ENCODE data around the gene SAMD4B. TPM values are rescaled to one million over a fixed set of nuclear protein-coding genes. Genes with fewer than 3 reads are reported as not detected.
A peak's percentile ranks its signal among the peaks of the same experiment; 100 is the strongest.

SAMD4B gene
- total and polyA plus RNA-seq, 9 of the 15 experiments (the other 6 are each of a cell fraction or from before 2014, with no cell fraction given): 3.4 to 90.5 (median 38.0) TPM

DNA sequence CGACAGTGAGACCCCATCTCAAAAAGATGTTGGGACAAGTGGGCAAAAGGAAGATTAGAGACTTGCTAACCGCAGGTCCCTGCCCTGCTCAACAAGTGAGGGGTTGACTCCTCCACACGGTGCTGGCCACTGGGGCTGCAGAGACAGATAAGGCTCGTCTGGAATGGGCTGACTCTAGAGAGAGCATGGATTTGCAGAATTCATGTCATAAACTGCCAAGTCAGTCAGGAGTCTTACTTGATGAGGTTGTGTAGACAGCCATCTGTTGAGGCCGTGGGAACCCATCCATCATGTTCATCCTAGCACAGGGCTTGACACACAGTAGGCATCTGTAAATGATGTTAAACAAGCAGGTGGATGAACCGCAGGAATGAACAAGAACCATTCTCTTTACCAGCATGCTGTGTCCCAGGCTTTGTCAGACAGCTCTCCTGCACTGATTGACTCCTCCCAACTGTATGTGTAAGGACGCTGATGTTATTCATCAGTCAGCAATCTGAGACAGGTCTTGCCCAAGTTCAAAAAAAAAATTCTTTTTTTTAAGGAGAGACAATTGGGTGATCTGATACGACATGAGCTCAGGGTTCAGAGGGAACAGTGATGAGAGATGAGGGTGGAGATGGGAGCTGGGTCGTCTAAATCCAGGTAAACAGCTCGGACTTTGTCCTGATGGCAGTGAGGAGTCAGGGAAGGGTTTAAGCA, 39.8 kb downstream of the SAMD4B start (continued):
- TF ChIP-seq ZFPM2 (CRISPR knock-in tag; IDR thresholded peaks at IDR 0.05) (no peak), ZBED1 (IDR thresholded peaks at IDR 0.05) (peak; percentile 79; the same call in 1 of the 2 replicates), ZNF184 (CRISPR knock-in tag; IDR thresholded peaks at IDR 0.05) (no peak), ZNF79 (CRISPR knock-in tag; IDR thresholded peaks at IDR 0.05; ENCODE audit: low read depth) (no peak), PHF20 (IDR thresholded peaks at IDR 0.05; ENCODE audit: partially characterized antibody) (no peak), DACH1 (IDR thresholded peaks at IDR 0.05; ENCODE audit: partially characterized antibody) (peak; percentile 41), KDM1A (IDR thresholded peaks at IDR 0.05) (peak; percentile 99), KHSRP (IDR thresholded peaks at IDR 0.05) (no peak), HNRNPH1 (optimal IDR thresholded peaks at IDR 0.05; ENCODE audit: low read depth, low read length) (no peak), OTX1 (CRISPR knock-in tag; IDR thresholded peaks at IDR 0.05) (no peak), KAT8 (IDR thresholded peaks at IDR 0.05; ENCODE audit: low read depth) (no peak), SMARCA4 (IDR thresholded peaks at IDR 0.05) (peak; percentile 90), HCFC1 (IDR thresholded peaks at IDR 0.05; ENCODE audit: low read depth, low read length) (no peak), FUS (optimal IDR thresholded peaks at IDR 0.05; ENCODE audit: low read depth, low read length) (no peak), SRSF9 (IDR thresholded peaks at IDR 0.05; ENCODE audit: borderline replicate concordance, low read depth, low read length) (no peak), ETV6 (IDR thresholded peaks at IDR 0.05; ENCODE audit: borderline replicate concordance in 1 of 2, low read depth in 2 of 2, low read length in 1 of 2) (no peak), ETV6 (CRISPR knock-in tag; IDR thresholded peaks at IDR 0.05; ENCODE audit: borderline replicate concordance) (no peak), TSC22D4 (tag; IDR thresholded peaks at IDR 0.05) (no peak), DIDO1 (tag; IDR thresholded peaks at IDR 0.05; ENCODE audit: low read depth) (no peak), SIN3A (IDR thresholded peaks at IDR 0.05; ENCODE audit: borderline replicate concordance in 2 of 2, control insufficient read depth in 1 of 2, low read depth in 2 of 2, low read length in 2 of 2) (no peak), EP400 (IDR thresholded peaks at IDR 0.05) (no peak), HBP1 (CRISPR knock-in tag; IDR thresholded peaks at IDR 0.05) (0 out of 2 replicates have a peak, but pooled peaks have one; percentile 49), BRD9 (IDR thresholded peaks at IDR 0.05; ENCODE audit: low read depth, partially characterized antibody) (no peak), IRF1 (CRISPR knock-in tag; IDR thresholded peaks at IDR 0.05; ENCODE audit: borderline replicate concordance) (no peak), NFXL1 (CRISPR knock-in tag; IDR thresholded peaks at IDR 0.05) (no peak), ZNF583 (CRISPR knock-in tag; IDR thresholded peaks at IDR 0.05) (no peak)
- TF ChIP-seq, protein P1, sequence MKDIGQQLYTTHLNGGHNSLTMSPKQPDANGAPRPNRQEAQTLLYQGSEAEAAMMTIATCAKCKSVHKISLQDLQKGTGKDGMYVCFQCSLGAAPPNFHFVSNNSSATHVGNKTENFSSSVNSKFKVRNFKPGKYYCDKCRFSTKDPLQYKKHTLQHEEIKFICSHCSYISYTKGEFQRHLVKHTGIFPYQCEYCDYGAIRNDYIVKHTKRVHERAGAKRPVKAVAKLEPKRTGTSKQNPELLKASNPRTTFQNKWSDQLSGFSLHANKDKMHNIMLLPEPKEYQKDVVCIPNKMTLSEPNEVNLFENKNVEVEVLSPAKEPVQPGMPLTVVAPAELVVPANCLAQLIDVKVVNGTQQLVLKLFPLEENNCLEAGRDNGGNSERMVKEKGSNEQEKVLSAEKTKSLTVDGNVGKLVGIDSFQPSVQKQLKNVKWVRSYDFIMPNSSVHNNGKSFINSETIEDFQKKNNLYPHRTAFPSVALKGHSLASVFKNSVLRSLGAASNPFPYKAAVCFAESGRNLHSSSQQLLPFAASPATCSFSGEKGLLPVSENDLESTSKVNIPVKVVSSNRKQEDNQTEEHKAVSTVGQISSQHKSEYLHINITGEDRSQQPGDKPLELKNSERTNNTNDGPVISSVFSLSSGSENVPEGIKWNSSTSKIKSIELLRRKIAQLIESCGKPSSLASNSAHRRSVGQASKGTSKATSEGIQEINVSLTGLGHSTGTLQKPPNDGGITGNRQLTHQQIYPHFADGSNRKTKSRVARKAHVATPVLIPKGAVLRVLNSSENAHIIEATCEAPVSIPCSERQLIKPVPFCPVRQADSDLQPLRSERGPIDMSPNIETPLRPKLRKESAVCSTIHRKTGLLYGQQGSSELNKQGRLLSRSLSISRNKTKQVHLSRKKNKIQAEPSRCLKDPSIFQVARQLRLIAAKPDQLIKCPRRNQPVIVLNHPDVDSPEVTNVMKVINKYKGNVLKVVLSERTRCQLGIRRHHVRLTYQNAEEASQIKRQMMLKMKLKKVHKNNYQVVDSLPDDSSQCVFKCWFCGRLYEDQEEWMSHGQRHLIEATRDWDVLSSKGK (CRISPR knock-in tag; IDR thresholded peaks at IDR 0.05): no peak

All from K562 (cell line).